AG04449 (cell line): Measurements from ENCODE around the gene KLHL20.
"Not testable (repeated sequence)": the region's sequence is repeated elsewhere in the genome, so short reads cannot be mapped to it uniquely, and the experiment has no call there.

Source experiments
- CTCF ChIA-PET: fragments of 350-600 bp; formaldehyde crosslinking; extraction: SDS; loops from one replicate; lab custom pipeline; 2021; ENCODE audit warnings: antibody characterized with exemption; lab: Yijun Ruan, JAX
- POLR2A ChIA-PET: fragments of 400-600, 350-600 bp; formaldehyde crosslinking; extraction: SDS; loops from one replicate; lab custom pipeline; 2020; ENCODE audit warnings: antibody characterized with exemption, inconsistent platforms; lab: Yijun Ruan, JAX
- DNase-seq: peaks from one replicate; pipeline ENCODE4 v3.0.0-alpha.2; 2010; ENCODE audit warnings: low read depth, low spot score
- H3K4me3 ChIP-seq: 2 replicates; pipeline ENCODE4 v1.5.1; 2011; ENCODE audit warnings: low read depth, mild to moderate bottlenecking, control low read depth, low read length
- CTCF ChIP-seq: IDR thresholded peaks from one replicate; pipeline ENCODE4 v1.5.1; 2011; ENCODE audit warnings: mild to moderate bottlenecking, moderate library complexity, low read length, control low read depth, inconsistent platforms; ENCODE audit not compliant: insufficient read depth; ENCODE audit errors: missing control alignments

The KLHL20 gene

DNA sequence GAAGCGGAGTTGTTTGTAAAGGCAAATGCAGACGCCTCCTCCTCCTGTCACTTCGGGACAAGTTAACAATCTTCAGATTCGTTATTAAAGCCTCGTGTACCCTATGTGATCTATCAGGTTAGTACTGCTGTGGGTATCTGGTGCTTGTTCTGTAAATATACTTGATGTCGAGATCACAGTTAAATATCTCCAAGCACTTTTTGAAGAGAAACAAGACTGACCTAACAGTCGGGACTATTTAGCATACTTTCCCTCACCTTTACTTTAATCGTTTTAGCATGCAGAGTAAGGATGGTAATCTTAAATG, 710 bp downstream of the KLHL20 start:
- POLR2A ChIA-PET = interaction anchor here (1.0 kb wide), 1 partner anchor 513 kb away, joined by 3 read pairs; no protein-coding TSS in a partner anchor
- CTCF ChIA-PET = interaction anchor here (1.4 to 2.5 kb wide), 2 partner anchors 286 to 296 kb away, joined by 4 to 9 read pairs; no protein-coding TSS in a partner anchor
- DNase-seq = no peak
- no peak for TF ChIP-seq CTCF
- H3K4me3 ChIP-seq = peak overlapping the region; percentile 84

GRCh38 chr1:173717238-173717637, 2.5 kb downstream of the KLHL20 start:
- H3K4me3 ChIP-seq = no peak overlapping the region
- no peak for TF ChIP-seq CTCF
- DNase-seq = no peak
- ChIA-PET POLR2A (no interaction called here), CTCF (no interaction called here)

GRCh38 chr1:173731331-173731730, 16.6 kb downstream of the KLHL20 start:
- H3K4me3 ChIP-seq, DNase-seq, CTCF ChIA-PET, POLR2A ChIA-PET: not testable (repeated sequence)

GRCh38 chr1:173733912-173734311, 19.1 kb downstream of the KLHL20 start:
- no peak overlapping the region for H3K4me3 ChIP-seq
- ChIA-PET POLR2A (no interaction called here), CTCF (no interaction called here)
- no peak for DNase-seq
- TF ChIP-seq CTCF = no peak

GRCh38 chr1:173736104-173736503, 21.3 kb downstream of the KLHL20 start:
- POLR2A ChIA-PET, DNase-seq, CTCF ChIA-PET, H3K4me3 ChIP-seq: not testable (repeated sequence)

DNA sequence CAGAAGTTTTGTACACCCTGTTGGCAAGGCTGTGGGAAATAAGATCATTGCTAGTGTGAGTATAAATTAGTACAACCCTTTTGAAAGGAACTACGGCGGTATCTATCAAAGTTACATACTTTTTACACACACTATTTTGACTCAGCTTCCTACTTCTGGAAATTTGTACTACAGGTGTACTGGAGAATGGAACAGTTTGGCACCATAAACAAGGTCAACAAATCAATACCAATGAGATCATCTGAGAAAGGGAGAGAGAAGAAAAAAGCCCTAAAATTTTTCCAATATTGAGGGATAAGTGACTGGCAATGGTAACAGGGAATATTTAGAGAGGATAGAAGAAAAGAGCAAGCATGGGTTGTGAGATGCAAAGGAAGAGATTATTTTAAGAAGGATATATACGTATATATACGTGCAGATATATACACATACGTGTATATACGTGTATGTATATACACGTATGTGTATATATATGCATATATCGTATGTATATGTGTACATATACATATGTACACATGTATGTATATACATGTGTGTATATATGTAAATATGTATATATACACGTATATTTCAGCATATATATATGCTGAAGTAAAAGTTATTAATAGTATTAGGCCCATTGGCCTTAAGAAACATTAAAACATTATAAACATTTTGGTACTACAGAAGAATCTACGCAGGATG, 27.6 kb downstream of the KLHL20 start:
- no peak overlapping the region for H3K4me3 ChIP-seq
- TF ChIP-seq CTCF = no peak
- CTCF ChIA-PET = no interaction called here
- POLR2A ChIA-PET = no interaction called here
- DNase-seq = no peak

GRCh38 chr1:173744651-173745050, 29.9 kb downstream of the KLHL20 start:
- DNase-seq = no peak
- no peak overlapping the region for H3K4me3 ChIP-seq
- ChIA-PET POLR2A (no interaction called here), CTCF (no interaction called here)
- no peak for TF ChIP-seq CTCF
